Measurements from ENCODE around the gene CHN2.

The CHN2 gene

DNA sequence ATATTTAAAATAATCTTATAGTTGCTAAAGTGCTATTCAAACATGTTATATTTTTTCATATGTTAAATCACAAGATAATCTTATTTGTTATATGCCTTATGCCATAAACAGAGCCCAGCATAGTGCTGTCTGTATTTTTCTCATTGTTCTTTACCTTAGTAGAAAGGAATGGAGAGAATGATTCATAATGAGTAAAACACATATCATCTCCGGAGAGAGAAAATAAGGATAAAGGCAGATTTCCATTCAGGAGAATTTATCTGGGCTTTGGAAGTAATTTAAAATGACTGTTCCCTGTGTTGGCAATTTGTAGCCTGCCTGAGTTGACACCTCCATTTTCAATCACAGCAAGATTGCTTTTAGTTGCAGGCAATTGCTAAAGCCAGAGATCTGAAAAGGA lies 30.2 kb downstream of the CHN2 start:
- no peak for DNase-seq (ENCODE audit: low read depth in 2 of 2)

GRCh38 chr7:29228289-29229011 lies 33.9 kb downstream of the CHN2 start:
- no peak for DNase-seq (ENCODE audit: low read depth in 2 of 2)

DNA sequence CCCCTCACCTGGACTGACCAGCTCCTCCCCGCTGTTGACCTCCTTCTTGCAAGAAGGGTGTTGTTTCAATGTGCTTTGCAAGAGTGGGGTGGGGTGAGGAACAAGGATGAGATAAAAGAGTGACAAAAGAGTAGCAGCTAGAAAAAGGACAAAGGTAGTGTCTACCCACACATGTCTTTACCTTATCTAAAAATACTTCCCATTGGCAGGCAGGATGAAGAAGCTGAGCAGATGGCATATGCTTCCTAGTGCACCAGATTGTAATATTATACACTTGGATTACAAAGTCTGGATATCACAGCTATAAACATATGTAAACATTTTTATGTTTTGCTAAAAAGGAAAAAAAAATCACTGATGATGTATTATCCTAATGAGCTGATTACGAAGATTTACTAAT lies 34.5 kb downstream of the CHN2 start:
- no peak for DNase-seq (ENCODE audit: low read depth in 2 of 2)

- no peak for DNase-seq (ENCODE audit: low read depth in 2 of 2)
Observed at GRCh38 chr7:29229946-29230345, 35.4 kb downstream of the CHN2 start.

- no peak for DNase-seq (ENCODE audit: low read depth in 2 of 2)
Observed at GRCh38 chr7:29230871-29231345, 36.3 kb downstream of the CHN2 start.

DNA sequence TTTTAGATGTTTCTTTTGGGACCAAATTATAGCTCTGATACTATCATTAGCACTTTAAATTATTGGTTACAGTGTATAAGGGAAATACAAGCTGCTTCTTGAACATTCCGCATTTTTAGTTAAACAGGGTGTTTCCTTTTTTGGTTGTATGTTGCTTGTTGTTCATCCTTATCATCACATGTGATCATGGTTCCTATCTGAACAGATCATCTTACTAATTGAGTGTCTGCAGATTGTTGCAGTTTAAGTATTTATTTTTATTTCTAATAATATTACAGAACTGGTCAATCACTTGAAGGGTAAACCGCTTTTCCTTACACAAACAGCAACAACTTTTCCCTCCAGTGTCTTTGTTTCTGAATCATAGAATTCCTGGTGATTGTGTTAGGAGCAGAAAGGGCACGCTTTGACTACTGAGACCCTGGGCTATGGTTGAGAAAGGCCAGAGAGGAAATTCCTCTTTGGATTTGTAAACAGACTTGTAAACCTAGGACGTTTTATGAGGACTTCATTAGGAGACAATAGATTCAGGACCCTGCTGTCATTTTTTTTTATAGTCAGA lies 37.2 kb downstream of the CHN2 start:
- no peak for DNase-seq (ENCODE audit: low read depth in 2 of 2)

GRCh38 chr7:29234438-29234837 lies 39.9 kb downstream of the CHN2 start:
- DNase-seq (ENCODE audit: low read depth in 2 of 2), result no peak

DNA sequence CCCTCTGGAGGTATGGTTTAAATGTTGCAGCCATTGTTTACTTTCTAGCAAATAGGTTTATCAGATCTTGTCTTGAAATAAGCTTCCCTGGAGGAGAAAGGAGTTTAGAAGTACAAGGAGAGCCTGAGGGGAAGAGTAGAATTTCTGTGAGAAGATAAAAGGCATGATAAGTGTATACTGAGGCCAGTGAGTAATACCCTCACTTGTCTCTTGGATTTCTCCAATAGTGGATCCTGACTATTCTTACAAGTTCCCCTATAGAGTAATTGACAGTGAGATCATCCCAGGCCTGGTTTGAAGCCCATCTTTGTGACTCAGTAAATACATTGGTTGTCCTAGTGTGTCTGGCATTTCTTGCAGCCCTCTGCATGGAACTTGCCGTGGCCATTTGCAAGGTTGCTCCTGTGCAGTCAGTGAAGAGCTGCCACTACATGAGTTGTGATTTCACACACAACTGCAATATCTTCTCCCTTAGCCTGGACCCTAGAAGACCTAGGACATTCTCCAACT lies 41.6 kb downstream of the CHN2 start:
- DNase-seq (ENCODE audit: low read depth in 2 of 2), result no peak

- no peak for DNase-seq (ENCODE audit: low read depth in 2 of 2)
Observed at GRCh38 chr7:29236649-29237048, 42.1 kb downstream of the CHN2 start.

DNA sequence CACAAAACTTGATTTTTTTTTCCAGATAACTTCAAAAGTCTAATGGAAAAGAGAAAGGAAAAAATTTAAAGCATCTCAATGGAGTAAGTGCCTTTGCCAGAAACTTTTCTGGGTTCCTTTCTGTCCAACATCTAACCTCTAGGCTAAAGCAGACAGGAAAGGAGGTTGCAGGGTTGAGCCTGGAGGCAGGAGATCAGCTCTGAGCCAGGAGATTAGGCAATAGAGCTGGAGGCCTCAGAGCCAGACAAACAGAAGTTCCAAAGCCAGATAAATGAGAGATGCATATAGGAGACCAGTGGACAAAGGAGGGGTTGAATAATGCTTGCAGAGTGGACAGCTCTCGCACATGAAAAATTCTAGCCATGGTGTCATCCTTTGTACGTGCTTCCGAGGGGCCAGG lies 42.9 kb downstream of the CHN2 start:
- no peak for DNase-seq (ENCODE audit: low read depth in 2 of 2)

GRCh38 chr7:29239638-29240037 lies 45.1 kb downstream of the CHN2 start:
- no peak for DNase-seq (ENCODE audit: low read depth in 2 of 2)

- no peak for DNase-seq (ENCODE audit: low read depth in 2 of 2)
Observed at GRCh38 chr7:29242265-29242664, 47.7 kb downstream of the CHN2 start.

DNA sequence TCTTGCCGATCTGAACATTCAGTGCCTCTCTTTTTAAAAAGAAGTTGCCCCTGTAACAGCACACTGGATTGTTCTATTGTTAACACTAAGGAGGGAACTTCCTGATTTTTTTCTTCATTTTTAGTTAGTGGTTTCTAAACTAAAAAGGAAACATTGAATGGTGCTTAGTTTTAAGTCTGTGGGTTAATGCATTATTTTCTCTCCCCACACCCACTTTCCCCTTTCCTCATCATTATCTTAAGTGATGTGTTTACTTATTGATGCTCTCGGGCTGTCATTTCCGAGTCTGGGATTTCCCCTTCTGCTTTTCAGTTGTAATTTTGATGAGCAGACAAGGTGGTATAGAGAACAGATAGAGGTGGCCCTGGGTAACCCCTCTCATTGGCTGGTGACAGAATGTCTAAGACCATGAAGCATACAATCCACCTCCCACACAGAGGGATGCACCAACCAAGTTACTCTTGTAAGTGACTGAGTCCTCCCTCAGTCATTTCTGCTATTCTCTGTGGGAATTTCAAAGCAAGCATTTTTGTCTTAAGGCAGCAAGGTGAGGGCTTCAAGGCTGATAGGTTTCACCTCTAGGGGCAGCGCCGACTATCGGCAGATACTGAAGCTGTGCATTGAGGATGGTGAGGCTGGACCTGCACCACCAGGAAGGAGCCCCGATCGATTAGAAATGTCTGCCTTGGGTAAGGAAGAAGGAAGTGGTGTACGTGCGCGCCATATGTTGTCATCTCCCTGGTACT lies 49.5 kb downstream of the CHN2 start:
- DNase-seq (ENCODE audit: low read depth in 2 of 2), result peak; percentile 26 to 29

DNA sequence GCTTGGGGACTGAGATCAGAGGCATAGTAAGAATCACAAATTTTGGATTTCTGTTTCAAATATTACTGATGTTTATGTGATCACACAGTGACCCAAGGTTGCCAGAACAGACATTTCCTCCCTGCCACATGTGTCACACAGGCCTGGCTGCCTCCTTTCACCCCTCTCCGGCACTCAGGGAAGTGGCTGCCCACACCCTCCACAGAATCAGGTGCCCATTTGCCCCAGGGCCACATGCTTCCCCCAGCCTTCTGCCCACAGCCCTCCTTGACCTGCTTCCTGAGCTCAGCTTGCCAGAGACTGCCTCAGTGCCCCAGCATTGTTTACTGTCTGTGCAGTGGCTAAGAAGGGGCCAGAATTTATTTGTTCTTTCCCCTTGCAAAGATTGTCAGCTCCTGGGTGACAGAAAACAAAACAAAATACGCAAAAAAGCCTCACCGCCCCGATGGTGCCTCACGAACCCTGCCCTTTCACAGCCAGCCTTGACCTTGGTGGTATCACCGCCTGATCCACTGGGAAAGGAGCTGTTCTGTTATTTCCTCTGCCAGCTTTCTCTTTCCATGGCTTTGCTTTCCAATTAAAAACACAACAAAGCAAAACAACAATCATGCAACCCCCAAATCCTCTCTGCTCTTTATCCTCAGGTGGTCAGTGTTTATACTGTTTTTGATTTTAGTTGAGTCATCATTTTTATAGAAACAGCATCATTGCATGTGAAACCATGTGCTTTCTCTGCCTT lies 52.8 kb downstream of the CHN2 start:
- DNase-seq (ENCODE audit: low read depth in 2 of 2), result no peak

GRCh38 chr7:29247963-29248236 lies 53.3 kb downstream of the CHN2 start:
- no peak for DNase-seq (ENCODE audit: low read depth in 2 of 2)

- DNase-seq (ENCODE audit: low read depth in 2 of 2), result no peak
Observed at GRCh38 chr7:29248713-29249382, 54.3 kb downstream of the CHN2 start.

GRCh38 chr7:29249383-29249750 lies 54.8 kb downstream of the CHN2 start:
- no peak for DNase-seq (ENCODE audit: low read depth in 2 of 2)

DNA sequence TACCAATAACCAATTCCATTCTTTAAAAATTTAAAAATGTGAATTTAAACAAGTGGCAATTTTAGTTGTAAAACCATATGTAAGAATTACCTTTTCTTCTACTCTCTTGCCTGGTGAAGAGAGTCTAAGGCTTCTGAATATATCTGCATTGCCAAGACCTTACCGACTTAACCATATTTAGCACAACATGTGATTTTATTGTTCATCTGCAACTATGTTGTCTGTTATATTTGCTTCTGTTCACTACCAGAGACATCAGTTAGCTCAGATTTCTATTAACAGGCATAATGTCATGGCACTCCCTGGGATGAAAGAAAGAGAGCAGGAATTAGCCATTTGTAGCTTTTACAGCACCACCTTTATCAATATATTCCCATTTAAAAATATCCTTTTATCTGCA lies 55.3 kb downstream of the CHN2 start:
- DNase-seq (ENCODE audit: low read depth in 2 of 2), result no peak

- no peak for DNase-seq (ENCODE audit: low read depth in 2 of 2)
Observed at GRCh38 chr7:29253225-29253624, 58.6 kb downstream of the CHN2 start.

DNA sequence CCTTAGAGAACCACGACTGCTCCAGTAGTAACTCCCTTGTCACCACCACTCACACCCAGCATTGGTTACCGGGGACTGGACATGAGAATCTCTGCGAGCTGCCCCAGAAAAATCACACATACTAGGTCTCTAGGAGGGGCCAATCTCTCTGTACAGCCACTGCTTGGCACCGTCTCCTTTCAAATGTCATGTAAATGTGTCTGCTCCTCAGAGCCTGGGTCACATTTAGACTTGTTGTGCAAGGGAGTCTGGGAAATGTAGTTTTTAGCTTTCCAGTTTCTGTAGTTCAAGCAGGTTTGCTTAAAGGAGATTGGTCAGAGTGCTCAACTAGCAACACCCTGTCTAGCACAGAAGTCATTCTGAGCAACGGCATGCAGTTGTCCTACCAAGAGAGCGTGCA lies 60.0 kb downstream of the CHN2 start:
- no peak for DNase-seq (ENCODE audit: low read depth in 2 of 2)

GRCh38 chr7:29255199-29255878 lies 60.8 kb downstream of the CHN2 start:
- no peak for DNase-seq (ENCODE audit: low read depth in 2 of 2)
